ENCODE results near the gene NEURL3.

DNA sequence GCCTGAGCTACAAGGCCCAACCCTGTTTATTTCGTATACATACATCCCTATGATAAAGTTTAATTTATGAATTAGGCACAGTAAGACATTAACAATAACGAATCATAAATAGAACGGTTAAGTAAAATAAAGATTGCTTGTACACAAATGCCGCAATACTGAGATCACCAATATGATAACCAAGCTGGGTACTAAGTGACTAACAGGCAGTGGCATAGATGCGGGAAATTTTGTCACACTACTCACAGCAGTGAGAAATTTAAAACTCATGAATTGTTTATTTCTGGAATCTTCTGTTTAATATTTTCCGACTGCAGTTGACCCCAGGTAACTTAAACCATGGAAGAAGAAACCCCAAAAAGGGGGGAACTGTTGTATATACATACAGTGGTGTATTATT, 33.4 kb downstream of the NEURL3 start:
- TF ChIP-seq, protein P1, sequence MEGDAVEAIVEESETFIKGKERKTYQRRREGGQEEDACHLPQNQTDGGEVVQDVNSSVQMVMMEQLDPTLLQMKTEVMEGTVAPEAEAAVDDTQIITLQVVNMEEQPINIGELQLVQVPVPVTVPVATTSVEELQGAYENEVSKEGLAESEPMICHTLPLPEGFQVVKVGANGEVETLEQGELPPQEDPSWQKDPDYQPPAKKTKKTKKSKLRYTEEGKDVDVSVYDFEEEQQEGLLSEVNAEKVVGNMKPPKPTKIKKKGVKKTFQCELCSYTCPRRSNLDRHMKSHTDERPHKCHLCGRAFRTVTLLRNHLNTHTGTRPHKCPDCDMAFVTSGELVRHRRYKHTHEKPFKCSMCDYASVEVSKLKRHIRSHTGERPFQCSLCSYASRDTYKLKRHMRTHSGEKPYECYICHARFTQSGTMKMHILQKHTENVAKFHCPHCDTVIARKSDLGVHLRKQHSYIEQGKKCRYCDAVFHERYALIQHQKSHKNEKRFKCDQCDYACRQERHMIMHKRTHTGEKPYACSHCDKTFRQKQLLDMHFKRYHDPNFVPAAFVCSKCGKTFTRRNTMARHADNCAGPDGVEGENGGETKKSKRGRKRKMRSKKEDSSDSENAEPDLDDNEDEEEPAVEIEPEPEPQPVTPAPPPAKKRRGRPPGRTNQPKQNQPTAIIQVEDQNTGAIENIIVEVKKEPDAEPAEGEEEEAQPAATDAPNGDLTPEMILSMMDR (IDR thresholded peaks at IDR 0.05) = no peak
- TF ChIP-seq ZFX (IDR thresholded peaks at IDR 0.05; ENCODE audit: borderline replicate concordance) = no peak

Data from 22Rv1 (cell line).